Gastroesophageal sphincter (tissue), 3 donors: ENCODE measurements around the gene DCANP1.

Source experiments
- CTCF ChIP-seq, 4 experiments: fragments of 200-600 bp in 2 of 4; fragments of 450-650 bp in 2 of 4; sonication (generic) in 1 of 4; IDR thresholded peaks; one replicate each; pipeline ENCODE4 v1.5.1; 2017 to 2019; ENCODE audit warnings: antibody characterized with exemption in 4 of 4, mild to moderate bottlenecking in 2 of 4, moderate library complexity in 2 of 4
- POLR2A ChIP-seq, 2 donors: fragments of 450-650 bp; IDR thresholded peaks; one replicate each; pipeline ENCODE4 v1.6.1; 2017; ENCODE audit warnings: antibody characterized with exemption in 2 of 2, mild to moderate bottlenecking in 2 of 2, moderate library complexity in 1 of 2
- POLR2AphosphoS5 ChIP-seq: sonication (generic); formaldehyde crosslinking; IDR thresholded peaks from one replicate; pipeline ENCODE4 v1.6.1; 2017; ENCODE audit warnings: antibody characterized with exemption

- TF ChIP-seq POLR2AphosphoS5: no peak
- no peak for TF ChIP-seq POLR2A (IDR thresholded peaks at IDR 0.05)
- no peak for TF ChIP-seq CTCF (IDR thresholded peaks at IDR 0.05)
Measured at GRCh38 chr5:135461481-135462151, 14.5 kb upstream of the DCANP1 start.
